ENCODE data around the gene PLD3. TPM values are rescaled to one million over a fixed set of nuclear protein-coding genes. Genes with fewer than 3 reads are reported as not detected.

Gene PLD3, protein sequence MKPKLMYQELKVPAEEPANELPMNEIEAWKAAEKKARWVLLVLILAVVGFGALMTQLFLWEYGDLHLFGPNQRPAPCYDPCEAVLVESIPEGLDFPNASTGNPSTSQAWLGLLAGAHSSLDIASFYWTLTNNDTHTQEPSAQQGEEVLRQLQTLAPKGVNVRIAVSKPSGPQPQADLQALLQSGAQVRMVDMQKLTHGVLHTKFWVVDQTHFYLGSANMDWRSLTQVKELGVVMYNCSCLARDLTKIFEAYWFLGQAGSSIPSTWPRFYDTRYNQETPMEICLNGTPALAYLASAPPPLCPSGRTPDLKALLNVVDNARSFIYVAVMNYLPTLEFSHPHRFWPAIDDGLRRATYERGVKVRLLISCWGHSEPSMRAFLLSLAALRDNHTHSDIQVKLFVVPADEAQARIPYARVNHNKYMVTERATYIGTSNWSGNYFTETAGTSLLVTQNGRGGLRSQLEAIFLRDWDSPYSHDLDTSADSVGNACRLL
- 248 to 259 TPM (median 253 TPM) in 5 replicates for total RNA-seq (2022; extraction: Qiagen RNA extraction; ENCODE audit: low read depth)

DNA sequence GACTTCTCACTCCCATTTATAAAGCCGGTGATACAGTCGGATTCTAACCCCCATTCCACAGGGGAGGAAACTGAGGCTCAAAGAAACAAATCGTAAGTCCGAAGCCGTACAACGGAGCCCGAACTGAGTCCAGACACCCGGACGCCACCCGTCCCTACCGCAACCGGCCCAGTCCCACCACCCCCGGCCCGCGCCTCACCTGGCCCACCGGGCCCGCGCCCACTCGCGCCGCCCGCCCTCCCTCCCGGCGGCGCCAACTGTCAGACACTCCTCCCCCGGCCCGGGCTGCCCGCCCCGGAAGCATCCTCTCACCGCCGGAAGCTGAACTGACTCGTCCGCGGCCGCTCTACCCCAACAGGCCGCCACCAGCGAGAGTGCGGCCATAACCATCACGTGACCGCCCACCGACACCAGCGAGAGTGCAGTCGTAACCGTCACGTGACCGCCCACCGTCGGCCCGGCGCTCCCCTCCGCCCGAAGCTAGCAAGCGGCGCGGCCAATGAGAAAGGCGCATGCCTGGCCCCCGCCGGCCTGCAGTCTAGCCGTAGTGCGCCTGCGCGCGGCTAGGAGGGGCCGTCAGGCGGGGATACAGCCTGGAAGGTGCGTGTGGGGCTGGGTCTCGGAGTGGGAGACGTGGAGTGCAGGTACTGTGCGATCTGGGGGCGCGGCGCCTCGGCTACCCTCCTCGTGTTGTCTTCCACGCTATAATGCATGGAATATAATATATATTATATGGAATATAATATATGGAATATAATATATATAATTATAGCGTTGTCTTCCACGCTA lies at the start of gene PLD3, which contains the start of gene C19orf47:
PLD3 (plus strand) TSS at position 571 of the 789 bp plus-strand sequence. CDS start 17,789 bp downstream, outside the sequence.
C19orf47 (minus strand) TSS at position 273 of the 789 bp plus-strand sequence. CDS start 6,540 bp downstream, outside the sequence.

DNA sequence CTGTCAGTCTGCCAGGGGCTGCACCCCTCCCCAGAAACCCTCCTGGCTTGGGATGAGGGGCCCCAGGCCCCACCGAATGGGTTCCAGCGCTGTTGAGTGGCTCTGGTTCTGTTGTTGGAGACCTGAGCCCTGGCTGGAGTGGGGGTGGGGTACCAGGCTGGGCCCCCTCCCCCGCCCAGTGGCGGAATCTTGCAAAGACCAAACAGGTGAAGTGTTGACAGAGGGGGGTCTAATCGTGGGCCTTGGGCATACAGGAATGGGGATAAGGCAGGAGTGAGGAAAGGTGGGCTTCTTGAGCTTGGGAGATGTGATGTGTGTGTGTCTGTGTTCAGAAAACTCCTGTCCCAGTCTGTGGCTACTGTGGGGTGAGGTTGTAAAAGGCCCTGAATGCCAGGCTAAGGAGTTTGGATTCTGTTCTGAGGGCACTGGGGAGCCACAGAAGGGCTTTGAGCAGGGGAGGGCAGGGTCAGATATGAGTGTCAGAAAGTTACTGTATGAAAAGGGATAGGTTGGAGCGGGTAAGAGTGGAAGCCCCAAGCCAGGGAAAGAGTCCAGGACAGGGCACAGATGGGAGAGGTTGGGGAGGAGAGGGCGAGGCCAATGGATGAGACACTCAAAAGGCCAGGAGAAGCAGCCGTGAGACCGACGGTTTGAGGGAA lies 41.7 kb downstream of the PLD3 start, which contains the start of gene HIPK4:
HIPK4 (minus strand) TSS at position 98 of the 659 bp plus-strand sequence. CDS start 279 bp downstream, outside the sequence.

DNA sequence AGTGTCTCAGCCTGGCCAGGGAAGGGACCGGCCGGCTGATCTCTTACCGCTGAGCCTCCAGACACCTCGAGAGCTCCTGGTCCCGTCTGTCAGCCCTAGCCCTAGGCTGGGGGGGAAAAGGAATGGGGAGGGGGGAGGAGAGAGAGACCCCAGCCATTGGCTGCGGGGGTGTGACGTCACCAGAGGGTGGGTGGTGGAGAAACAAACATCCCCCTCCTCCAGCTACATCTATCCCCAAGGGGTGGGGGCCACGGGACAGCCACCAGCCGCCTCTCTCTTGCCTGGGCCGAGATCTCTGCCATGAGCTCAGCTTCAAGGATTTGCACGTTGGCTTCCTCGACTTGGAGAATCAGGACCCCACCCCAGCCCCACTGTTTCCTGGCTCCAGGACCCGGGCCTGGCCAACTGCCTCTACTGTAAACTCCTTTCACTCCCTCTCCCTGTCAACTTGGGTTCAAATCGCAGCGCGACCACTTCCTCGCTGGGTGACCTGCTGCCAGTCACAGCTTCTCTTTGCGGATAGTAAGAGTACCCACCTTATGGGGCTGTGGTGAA lies 64.9 kb downstream of the PLD3 start, which contains the start of gene PRX:
PRX (minus strand) TSS at position 88 of the 555 bp plus-strand sequence. CDS start 5,446 bp downstream, outside the sequence.

DNA sequence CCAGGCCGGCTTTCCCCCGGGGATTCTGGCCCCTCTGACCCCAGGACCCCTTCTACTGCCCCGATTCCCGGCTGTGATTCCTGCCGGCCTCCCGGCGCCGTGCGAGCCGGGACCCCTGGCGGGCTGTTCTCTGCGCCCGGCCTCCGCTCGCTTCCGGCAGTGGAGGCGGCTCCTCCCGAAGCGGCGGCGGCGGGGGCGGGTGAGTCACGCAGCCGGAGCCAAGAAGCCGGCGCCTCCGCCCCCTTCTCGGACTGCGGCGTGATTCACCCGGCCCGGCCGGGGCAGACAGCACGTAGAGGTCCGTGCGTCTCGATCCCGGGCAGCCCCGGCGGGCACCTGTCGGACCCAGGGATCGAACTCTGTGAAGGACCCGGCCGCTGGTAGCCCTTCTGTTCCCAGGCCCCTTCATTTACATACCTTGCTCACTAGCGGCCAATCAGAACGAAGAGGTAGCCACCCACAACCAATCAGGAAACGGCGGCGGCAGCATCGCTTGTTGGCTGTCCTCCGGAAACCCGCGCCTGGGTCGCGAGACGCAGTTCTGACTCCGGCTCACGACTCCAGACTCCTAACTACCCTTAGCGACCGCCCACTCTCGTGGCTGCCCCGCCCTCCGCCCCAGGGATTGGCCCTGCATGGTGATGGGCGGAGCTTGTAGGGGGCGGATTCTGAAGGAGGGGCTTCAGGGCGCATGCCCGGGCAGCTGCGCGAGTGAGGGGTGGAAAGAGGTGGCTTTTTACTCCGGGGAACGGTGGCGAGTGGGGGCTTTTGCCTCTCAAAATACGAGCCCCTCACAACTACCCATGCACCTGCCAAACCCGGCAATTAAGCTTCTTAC lies 77.2 kb downstream of the PLD3 start, which contains the start of gene SERTAD1:
SERTAD1 (minus strand) TSS at position 543 of the 838 bp plus-strand sequence. CDS start 2,446 bp downstream, outside the sequence.

Other genes starting within 250 kb of the PLD3 start
- 13.0 to 17.0 TPM (median 16.0 TPM) in 5 replicates for gene MAP3K10, start 157.3 kb upstream of the PLD3 start, total RNA-seq (2022; extraction: Qiagen RNA extraction; ENCODE audit: low read depth)
- gene TTC9B, start 130.3 kb upstream of the PLD3 start, total RNA-seq (2022; extraction: Qiagen RNA extraction; ENCODE audit: low read depth) = 0.29 to 0.62 TPM (median 0.48 TPM) in 5 replicates
- gene CCNP, start 122.0 kb upstream of the PLD3 start, total RNA-seq (2022; extraction: Qiagen RNA extraction; ENCODE audit: low read depth) = 0.13 to 0.23 TPM (median 0.20 TPM) in 4 of 5 replicates, not detected in the other
- gene AKT2, start 63.4 kb upstream of the PLD3 start, total RNA-seq (2022; extraction: Qiagen RNA extraction; ENCODE audit: low read depth) = 113 to 197 TPM (median 176 TPM) in 5 replicates
- 22.8 to 30.8 TPM (median 28.8 TPM) in 5 replicates for gene C19orf47, start 298 bp upstream of the PLD3 start, total RNA-seq (2022; extraction: Qiagen RNA extraction; ENCODE audit: low read depth)
- 0.07 to 0.30 TPM (median 0.24 TPM) in 5 replicates for gene HIPK4, start 41.5 kb downstream of the PLD3 start, total RNA-seq (2022; extraction: Qiagen RNA extraction; ENCODE audit: low read depth)
- 1.2 to 1.4 TPM (median 1.3 TPM) in 5 replicates for gene PRX, start 64.7 kb downstream of the PLD3 start, total RNA-seq (2022; extraction: Qiagen RNA extraction; ENCODE audit: low read depth)
- gene SERTAD1, start 77.3 kb downstream of the PLD3 start, total RNA-seq (2022; extraction: Qiagen RNA extraction; ENCODE audit: low read depth) = 23.8 to 40.8 TPM (median 30.8 TPM) in 5 replicates
- 35.9 to 49.7 TPM (median 45.5 TPM) in 5 replicates for gene SERTAD3, start 95.6 kb downstream of the PLD3 start, total RNA-seq (2022; extraction: Qiagen RNA extraction; ENCODE audit: low read depth)
- gene BLVRB, start 117.0 kb downstream of the PLD3 start, total RNA-seq (2022; extraction: Qiagen RNA extraction; ENCODE audit: low read depth) = 262 to 364 TPM (median 307 TPM) in 5 replicates
- gene SPTBN4, start 118.3 kb downstream of the PLD3 start, total RNA-seq (2022; extraction: Qiagen RNA extraction; ENCODE audit: low read depth) = 0.52 to 0.77 TPM (median 0.65 TPM) in 5 replicates
- gene SHKBP1, start 228.2 kb downstream of the PLD3 start, total RNA-seq (2022; extraction: Qiagen RNA extraction; ENCODE audit: low read depth) = 102 to 140 TPM (median 128 TPM) in 5 replicates

Data from A549 treated with GW870086 at 1 μM for 4 hours (cell line).